Ovary (tissue), 9 donors: ENCODE measurements around the gene NDUFC1. TPM values are rescaled to one million over a fixed set of nuclear protein-coding genes. Genes with fewer than 3 reads are reported as not detected.

Experiments
- DNase-seq, 5 donors: peaks; one replicate each; pipeline ENCODE4 v3.0.0-alpha.2; 2019 to 2020
- H3K27ac ChIP-seq, 2 donors: fragments of 200-600 bp; one replicate each; pipeline versions ENCODE4 v1.5.1 to v1.8.0; 2019 to 2022
- H3K27me3 ChIP-seq: fragments of 200-600 bp; one replicate; pipeline ENCODE4 v1.8.0; 2022
- H3K36me3 ChIP-seq: fragments of 200-600 bp; sonication (generic); one replicate; pipeline ENCODE4 v1.5.1; 2019
- H3K4me1 ChIP-seq: one replicate; pipeline ENCODE4 v1.8.1; 2013; ENCODE audit warnings: mild to moderate bottlenecking, moderate library complexity; ENCODE audit not compliant: insufficient read depth
- H3K4me3 ChIP-seq: fragments of 200-600 bp; sonication (generic); one replicate; pipeline ENCODE4 v1.5.1; 2017
- H3K9me3 ChIP-seq, 2 donors: fragments of 200-600 bp in 1 of 2; sonication (generic) in 1 of 2; one replicate each; pipeline versions ENCODE4 v1.5.1 to v1.8.1; 2013 to 2019; ENCODE audit warnings: mild to moderate bottlenecking in 1 of 2, moderate library complexity in 1 of 2
- EP300 ChIP-seq: sonication (generic); formaldehyde crosslinking; IDR thresholded peaks from one replicate; pipeline ENCODE4 v1.6.1; 2017; ENCODE audit warnings: antibody characterized with exemption
- POLR2A ChIP-seq: fragments of 450-650 bp; IDR thresholded peaks from one replicate; pipeline ENCODE4 v1.6.1; 2017; ENCODE audit warnings: antibody characterized with exemption, mild to moderate bottlenecking, moderate library complexity
- WGBS, 3 donors: extraction: QIAGEN DNeasy Blood & Tissue Kit in 1 of 3; methylation state at CpG; one replicate each; pipeline versions ENCODE4 v1.1.5 to v1.1.7; 2013 to 2017; 5-methylcytosine and 5-hydroxymethylcytosine counted together
- intact Hi-C, 4 donors: fragments of 100-400 bp; cut with DNase I; formaldehyde crosslinking; loops; one replicate each; pipeline versions ENCODE4 v1.11.0 to v1.15.1; 2022 to 2023
- polyA plus RNA-seq, 2 donors: library from polyadenylated mRNA; stranded (reverse); fragments of 200-250 nt in 1 of 2; fragments of 350-450 nt in 1 of 2; fragmentation: Illumina TruSeq in 1 of 2; extraction: RNeasy Lipid Tissue Mini Kit (QIAGEN cat#74804) in 1 of 2; gene quantifications; one replicate each; pipeline ENCODE4 v1.2.3, GENCODE V29; 2013 to 2014
- total RNA-seq, 7 donors: library from RNA; depleted of rRNA in 2 of 7; stranded (reverse); fragments of >200 nt in 2 of 7; fragmentation: NEBNext Ultra II Directional in 3 of 7; extraction: Animal tissue kit (Norgen Biotek cat#: 25700) in 3 of 7; gene quantifications; one replicate each; pipeline versions ENCODE4 v1.1.0 to v1.2.4, GENCODE V29; 2016 to 2023
- TF ChIP-seq, protein P1 (sequence below), 3 donors: fragments of 450-650 bp in 2 of 3; fragments of 200-600 bp in 1 of 3; IDR thresholded peaks; one replicate each; pipeline versions ENCODE4 v1.5.1 to v1.8.0; 2016 to 2022; ENCODE audit warnings: antibody characterized with exemption in 3 of 3, mild to moderate bottlenecking in 1 of 3
- donor health status: DM: no; HTN: no; CAD: no; lungs with moderate emphysema.
- donor health status: DM: no; HTN: no; CAD: no.
- donor health status: Bipolar disorder and iron deficiency.
- donor health status: DM: yes; HTN: yes; CAD: no.
- donor health status: DM: no; HTN: no; CAD: no.
- donor health status: DM: yes; HTN: yes; CAD: no.

Gene NDUFC1
- total and polyA plus RNA-seq, 9 donors: 24.6 to 89.8 (median 57.0) TPM

DNA sequence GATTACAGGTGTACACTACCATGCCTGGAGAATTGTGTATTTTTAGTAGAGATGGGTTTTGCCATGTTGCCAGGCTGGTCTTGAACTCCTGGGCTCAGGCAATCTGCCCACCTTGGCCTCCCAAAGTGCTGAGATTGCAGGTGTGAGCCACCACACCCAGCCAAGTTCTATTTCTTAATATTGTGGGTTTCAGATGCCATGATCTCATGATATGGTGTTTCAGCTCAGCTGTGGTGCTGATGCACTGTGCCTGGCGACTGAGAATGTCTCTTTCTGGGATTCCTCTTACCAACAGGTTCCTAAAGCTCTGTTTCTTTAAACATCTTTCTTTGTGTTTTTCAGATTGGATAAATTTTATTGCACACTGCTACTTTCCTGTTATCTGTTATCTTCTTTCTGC is 17.3 kb upstream of the NDUFC1 start:
- Histone ChIP-seq H3K27me3 (no peaks in the 10 kb centered on the region), H3K4me3 (no peak overlapping the region), H3K27ac (no peak overlapping the region), H3K9me3 (no peaks in the 10 kb centered on the region), H3K4me1 (peaks cover 3% of the 10 kb centered on the region), H3K36me3 (no peaks in the 10 kb centered on the region)
- no peak for TF ChIP-seq POLR2A
- TF ChIP-seq, protein P1, sequence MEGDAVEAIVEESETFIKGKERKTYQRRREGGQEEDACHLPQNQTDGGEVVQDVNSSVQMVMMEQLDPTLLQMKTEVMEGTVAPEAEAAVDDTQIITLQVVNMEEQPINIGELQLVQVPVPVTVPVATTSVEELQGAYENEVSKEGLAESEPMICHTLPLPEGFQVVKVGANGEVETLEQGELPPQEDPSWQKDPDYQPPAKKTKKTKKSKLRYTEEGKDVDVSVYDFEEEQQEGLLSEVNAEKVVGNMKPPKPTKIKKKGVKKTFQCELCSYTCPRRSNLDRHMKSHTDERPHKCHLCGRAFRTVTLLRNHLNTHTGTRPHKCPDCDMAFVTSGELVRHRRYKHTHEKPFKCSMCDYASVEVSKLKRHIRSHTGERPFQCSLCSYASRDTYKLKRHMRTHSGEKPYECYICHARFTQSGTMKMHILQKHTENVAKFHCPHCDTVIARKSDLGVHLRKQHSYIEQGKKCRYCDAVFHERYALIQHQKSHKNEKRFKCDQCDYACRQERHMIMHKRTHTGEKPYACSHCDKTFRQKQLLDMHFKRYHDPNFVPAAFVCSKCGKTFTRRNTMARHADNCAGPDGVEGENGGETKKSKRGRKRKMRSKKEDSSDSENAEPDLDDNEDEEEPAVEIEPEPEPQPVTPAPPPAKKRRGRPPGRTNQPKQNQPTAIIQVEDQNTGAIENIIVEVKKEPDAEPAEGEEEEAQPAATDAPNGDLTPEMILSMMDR (IDR thresholded peaks at IDR 0.05): no peak
- no peak for TF ChIP-seq EP300
- WGBS, 3 donors: 86 to 90% (median 89%) methylated on average over 1 of the region's 1 CpG
- intact Hi-C loops: no loop called here
- DNase-seq: no peak

DNA sequence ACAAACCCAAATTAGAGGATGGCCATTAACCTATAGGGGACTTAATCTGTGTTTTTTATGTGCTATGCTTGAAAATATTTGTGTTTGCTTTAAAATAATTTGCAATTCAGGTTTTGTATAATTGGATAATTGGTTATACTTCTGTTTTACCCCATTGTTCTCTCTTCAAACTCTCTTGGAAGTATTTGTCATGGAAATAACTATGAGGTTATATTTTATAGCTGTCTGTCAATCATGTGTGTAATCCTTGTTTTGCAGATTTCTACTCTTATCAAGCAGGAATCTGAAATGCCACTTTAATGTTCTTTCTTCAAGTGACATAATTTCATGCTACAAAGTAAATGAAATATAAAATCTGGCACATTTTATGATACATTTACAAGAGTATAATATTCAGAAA is 15.4 kb upstream of the NDUFC1 start:
- H3K27ac ChIP-seq: no peak overlapping the region
- no peak overlapping the region for H3K4me3 ChIP-seq
- intact Hi-C loops: no loop called here
- H3K27me3 ChIP-seq: no peaks in the 10 kb centered on the region
- H3K4me1 ChIP-seq: peaks cover 2% of the 10 kb centered on the region
- DNase-seq: no peak
- no peaks in the 10 kb centered on the region for H3K9me3 ChIP-seq
- TF ChIP-seq, protein P1 (IDR thresholded peaks at IDR 0.05): no peak
- TF ChIP-seq EP300: no peak
- TF ChIP-seq POLR2A: no peak
- H3K36me3 ChIP-seq: no peaks in the 10 kb centered on the region

DNA sequence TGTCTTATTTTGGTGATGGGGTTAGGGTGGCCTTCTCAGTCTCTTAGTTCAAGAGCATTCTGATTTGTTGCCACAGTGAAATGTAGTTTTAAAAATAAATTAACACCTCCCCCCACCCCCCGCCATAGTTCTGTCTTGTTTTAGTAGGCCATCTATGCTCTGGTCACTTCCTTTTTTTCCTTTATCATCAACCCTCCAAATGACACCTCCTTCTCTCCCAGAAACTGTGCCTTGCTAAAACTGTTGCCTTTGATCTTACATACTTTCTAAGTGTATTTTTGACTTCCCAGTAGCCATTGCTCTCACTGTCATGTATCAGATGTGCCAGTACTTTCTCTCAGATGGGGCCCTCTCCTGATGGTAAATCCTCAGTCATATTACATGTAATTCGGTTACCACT is 14.5 kb upstream of the NDUFC1 start:
- Histone ChIP-seq H3K36me3 (no peaks in the 10 kb centered on the region), H3K4me3 (no peak overlapping the region), H3K9me3 (no peaks in the 10 kb centered on the region), H3K27ac (no peak overlapping the region), H3K4me1 (peaks cover 2% of the 10 kb centered on the region), H3K27me3 (no peaks in the 10 kb centered on the region)
- intact Hi-C loops: no loop called here
- 92 to 93% (median 92%) methylated on average over 2 of the region's 2 CpGs for WGBS, 3 donors
- TF ChIP-seq POLR2A (no peak), EP300 (no peak)
- TF ChIP-seq, protein P1 (IDR thresholded peaks at IDR 0.05): no peak
- DNase-seq: no peak

DNA sequence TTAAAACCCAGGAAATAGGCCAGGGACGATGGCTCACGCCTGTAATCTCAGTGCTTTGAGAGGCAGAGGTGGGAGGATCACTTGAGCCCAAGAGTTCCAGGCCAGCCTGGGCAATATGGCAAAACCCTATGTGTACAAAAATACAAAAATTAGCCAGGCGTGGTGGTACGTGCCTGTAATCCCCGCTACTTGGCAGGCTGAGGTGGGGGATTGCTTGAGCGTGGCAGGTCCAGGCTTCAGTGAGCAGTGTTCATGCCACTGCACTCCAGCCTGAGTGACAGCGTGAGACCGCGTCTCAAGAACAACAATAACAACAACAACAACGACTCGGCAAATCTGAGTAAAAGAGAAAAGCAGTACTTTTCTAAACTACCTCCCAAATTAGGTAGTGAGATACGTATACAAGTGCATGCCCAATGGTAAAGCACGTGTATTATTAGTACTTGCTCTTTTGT is 13.0 kb upstream of the NDUFC1 start:
- WGBS, 3 donors: 91 to 93% (median 93%) methylated on average over 13 of the region's 13 CpGs
- no peak overlapping the region for H3K27ac ChIP-seq
- TF ChIP-seq, protein P1 (IDR thresholded peaks at IDR 0.05): no peak
- no peak for TF ChIP-seq POLR2A
- no peak for TF ChIP-seq EP300

More for the DNA sequence above, 13.0 kb upstream of the NDUFC1 start:
- no peaks in the 10 kb centered on the region for H3K36me3 ChIP-seq
- no peak for DNase-seq
- no peaks in the 10 kb centered on the region for H3K9me3 ChIP-seq
- peaks cover 2% of the 10 kb centered on the region for H3K4me1 ChIP-seq
- intact Hi-C loops: no loop called here
- no peaks in the 10 kb centered on the region for H3K27me3 ChIP-seq
- H3K4me3 ChIP-seq: no peak overlapping the region
